ENCODE data around the gene VPS72.

Gene VPS72

GRCh38 chr1:151184211-151184610 is 5.8 kb downstream of the VPS72 start:
- no peak for FAIRE-seq

DNA sequence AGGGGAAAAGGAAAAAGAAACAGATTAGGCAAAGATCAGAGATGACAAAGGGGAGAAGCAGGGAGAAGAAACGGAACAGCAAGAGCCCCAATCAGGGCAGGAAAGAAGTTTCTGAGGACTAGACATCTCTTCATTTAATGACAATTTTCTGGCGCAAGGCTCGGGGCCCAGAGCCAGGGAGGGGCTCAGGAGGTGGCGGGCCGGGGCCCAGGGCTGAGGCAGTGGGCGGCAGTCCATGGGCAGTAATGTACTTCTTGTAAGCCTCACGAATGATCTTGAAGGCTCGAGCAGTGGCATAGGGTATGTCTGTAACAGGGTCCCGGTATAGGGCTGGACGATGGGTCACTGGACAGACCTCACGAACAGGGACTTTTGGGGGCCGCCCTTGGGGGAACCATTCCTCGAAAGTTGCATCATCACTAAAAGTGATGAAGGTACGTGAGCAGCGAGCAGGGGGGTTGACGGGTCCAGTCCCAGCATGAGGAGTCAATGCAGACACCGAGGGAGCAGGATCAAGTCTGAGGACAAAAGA is 13.4 kb downstream of the VPS72 start:
- FAIRE-seq = no peak

GRCh38 chr1:151175863-151176262 is 14.1 kb downstream of the VPS72 start, which contains the start of gene TMOD4:
TSS of gene TMOD4 (minus strand) at chr1:151175981. CDS start at chr1:151174875, 1,106 bp downstream.
- FAIRE-seq = no peak

DNA sequence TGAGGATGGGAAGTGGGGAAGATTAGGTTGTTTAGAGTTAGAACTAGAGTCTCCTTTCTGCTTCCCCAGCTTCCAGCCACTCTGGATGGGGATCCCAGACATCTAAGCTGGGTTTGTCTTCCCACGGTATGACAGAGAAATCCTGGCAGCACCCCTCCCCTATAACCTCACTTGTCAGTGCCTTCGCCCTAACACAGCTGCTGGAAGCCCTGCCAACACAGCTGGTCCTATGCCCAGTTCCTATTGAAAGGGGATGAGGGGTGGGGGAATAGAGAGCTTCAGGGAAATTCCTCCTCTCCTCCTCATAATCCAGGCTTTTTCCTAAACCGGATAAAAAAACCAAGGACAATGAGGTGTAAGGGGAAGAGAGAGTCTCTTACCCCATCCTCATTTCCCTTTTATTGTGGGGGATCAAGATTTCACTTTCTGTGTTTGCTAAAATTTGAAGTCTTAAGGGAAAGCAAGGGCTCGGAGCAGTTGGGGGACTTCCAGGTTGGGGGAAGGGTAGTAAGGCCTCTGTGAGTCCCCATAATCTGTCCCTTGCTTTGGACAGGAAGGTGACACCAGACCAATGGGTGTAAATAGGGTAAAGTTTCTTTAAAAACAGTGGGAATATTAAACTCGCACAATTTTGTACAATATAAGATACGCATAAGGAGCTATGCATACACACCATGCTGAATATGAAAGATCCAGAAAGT is 14.8 kb downstream of the VPS72 start:
- no peak for FAIRE-seq

DNA sequence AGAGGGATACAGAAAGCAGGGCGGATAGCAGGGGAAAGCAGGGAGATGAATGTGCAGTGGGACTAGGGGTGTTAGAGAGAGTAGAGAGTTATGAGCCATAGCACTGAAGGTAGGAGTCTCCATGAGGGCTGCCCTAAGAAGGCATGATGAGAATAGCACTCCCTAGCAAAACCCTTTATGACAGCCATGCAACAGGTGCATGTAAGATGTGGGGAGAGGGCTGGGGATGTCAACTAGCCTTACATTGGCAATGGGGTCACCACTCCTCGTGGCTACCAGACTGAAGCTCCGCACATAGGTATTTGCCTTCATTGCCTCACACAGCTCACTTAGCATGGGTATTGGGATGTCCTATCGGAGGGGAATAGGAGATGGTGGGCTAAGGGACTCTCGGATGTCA is 18.8 kb downstream of the VPS72 start:
- no peak for FAIRE-seq

DNA sequence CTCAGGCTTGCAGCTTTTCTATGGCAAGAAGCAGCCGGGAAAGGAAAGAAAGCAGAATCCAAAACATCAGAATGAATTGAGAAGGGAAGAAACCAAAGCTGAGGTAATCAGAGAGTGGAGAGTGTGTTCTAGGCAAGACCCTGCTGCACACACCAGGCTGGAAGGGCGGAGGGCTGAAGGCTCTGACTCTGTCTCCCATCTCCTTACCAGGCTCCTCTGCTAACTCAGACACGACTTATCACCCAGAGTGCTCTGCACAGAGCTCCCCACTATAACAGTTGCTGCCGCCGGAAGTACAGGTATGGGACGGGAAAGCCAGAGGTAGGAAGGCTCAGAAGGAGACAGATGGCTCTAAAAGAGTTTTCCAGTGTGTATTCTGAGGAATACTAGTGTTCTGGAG is 22.9 kb downstream of the VPS72 start:
- FAIRE-seq = no peak

DNA sequence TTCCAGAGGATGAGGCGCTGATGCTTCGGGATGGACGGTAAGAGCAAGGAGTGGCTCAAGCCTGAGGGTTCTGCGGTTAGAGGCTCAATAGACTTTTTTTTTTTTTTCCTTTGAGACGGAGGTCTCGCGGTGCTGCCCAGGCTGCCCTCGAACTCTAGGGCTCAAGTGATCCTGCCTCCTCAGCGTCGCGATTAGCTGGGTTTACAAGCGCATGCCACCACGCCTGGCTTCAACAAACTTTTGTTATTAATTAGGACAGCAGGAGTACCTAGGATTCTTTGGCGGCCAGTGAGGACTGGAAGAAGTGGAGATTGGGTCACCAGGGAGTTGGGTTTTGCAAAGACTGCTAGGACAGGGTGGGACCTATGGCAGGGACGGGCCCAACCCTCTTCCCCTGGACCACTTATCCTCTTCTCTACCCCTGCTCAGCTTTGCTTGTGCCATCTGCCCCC is 23.5 kb downstream of the VPS72 start:
- FAIRE-seq = no peak

DNA sequence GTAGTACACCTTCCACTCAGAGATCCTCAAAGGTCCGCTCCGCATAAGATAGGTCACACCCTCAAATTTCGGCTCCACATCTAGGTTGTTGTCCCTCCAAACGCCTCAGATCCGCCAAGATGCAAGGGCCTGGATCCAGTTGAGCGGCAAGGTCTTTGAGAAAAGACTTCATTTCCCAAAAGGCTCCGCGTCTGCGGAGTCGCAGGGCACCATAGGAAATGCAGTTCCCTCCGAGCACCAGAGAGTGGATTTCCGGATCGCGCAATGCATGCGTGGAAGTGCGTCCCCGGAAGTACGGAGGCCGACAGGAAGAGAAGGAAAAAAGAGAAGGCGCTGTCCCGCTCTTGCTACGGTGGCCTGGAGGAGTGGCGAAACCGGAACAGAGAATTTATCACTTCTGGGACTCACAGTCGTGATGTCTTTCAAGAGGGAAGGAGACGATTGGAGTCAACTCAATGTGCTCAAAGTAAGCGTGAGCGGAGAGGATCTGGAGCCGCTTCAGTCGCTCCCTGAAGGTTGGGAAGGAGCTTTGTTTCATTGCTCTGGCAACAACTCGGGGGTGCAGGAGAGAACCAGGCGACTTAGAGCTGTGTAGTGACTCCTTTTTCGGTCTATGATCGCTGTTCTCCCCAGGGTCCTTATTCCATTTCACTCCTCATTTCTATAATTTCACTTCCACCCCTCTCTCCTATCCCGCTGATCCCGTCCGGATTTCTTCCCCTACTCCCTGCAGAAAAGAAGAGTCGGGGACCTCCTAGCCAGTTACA is 24.1 kb downstream of the VPS72 start, which contains the start of the genes LYSMD1 and SCNM1:
Gene LYSMD1, minus strand, starts transcription at position 165 of the 767 bp plus-strand sequence. CDS start 644 bp downstream, outside the sequence.
Gene SCNM1, plus strand, starts transcription at position 407 of the 767 bp plus-strand sequence. Its CDS starts 9 bp downstream, at position 416.
- peak; percentile 96 for FAIRE-seq

DNA sequence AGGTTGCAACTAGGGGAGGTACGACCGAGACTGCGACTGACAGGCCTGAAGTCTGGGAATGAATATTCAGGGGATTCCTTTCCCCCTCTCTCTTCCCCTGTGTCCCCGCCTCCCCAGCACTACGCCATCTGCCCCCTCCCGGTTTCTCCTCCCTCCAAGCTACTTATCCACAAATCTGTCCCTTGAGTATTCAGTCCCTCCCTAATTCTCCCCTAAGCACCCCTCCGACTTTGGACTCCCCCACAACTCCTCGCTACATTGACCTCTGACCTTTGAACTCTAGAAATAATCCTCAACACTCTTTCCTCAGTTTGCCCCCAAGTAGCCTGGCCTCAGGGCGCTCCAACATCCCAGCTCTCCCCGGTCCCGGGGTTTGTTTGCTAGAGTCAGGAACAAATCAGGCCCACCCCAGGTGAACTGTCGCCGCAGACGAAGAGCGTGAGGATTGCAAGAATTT is 24.7 kb downstream of the VPS72 start:
- FAIRE-seq = no peak

- FAIRE-seq = no peak
These were observed 25.2 kb downstream of the VPS72 start for GRCh38 chr1:151164732-151165280.

DNA sequence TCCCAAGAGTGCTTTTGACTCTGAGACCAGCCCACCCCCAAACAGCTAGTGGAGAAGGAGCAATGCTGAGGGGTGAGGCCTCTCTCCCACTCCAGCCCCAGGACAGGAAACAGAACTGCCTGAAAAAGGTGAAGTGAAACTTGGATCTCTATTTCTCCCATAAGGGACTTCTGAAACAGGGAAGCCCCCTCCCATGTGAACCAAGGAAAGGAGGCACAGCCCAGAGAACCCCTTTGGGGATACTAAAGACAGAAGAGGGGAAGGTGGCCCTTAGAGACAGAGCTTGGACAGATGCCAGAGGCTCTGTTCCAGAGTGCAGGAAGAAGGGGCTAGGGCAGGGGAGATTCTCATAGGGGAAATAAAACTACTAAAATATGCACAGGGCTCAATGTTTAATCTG is 30.6 kb downstream of the VPS72 start:
- no peak for FAIRE-seq

DNA sequence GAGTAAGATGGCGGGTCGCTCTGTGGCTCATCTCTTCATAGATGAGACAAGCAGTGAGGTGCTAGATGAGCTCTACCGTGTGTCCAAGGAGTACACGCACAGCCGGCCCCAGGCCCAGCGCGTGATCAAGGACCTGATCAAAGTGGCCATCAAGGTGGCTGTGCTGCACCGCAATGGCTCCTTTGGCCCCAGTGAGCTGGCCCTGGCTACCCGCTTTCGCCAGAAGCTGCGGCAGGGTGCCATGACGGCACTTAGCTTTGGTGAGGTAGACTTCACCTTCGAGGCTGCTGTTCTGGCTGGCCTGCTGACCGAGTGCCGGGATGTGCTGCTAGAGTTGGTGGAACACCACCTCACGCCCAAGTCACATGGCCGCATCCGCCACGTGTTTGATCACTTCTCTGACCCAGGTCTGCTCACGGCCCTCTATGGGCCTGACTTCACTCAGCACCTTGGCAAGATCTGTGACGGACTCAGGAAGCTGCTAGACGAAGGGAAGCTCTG is 31.2 kb downstream of the VPS72 start:
- FAIRE-seq = no peak

GRCh38 chr1:151158326-151158725 is 31.7 kb downstream of the VPS72 start:
- FAIRE-seq = no peak

- FAIRE-seq = no peak
These were observed 32.9 kb downstream of the VPS72 start for GRCh38 chr1:151157067-151157531.

- no peak for FAIRE-seq
These were observed 33.5 kb downstream of the VPS72 start, which contains the start of gene TNFAIP8L2 for GRCh38 chr1:151156515-151156819. TSS of gene TNFAIP8L2 (plus strand) at chr1:151156649. CDS start at chr1:151158698, 2,049 bp downstream.

DNA sequence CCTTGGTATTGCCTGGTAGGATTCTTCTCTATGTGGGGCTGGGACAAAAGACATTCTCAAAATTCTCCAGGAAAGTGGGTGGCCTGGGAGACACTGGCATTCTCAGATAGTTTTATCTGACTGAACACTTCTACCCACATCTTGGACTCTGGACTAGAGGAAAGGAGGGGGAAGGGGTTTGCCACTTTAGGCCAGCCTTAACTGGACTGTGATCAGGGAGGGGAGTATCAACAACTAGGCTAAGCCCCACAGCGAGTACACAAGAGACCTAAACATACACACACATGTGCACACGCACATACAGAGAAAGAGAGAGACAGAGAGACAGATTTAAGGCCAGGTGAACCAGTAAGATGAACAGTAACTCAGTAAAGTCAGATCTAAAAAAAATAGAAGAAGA is 42.3 kb downstream of the VPS72 start:
- FAIRE-seq = no peak

DNA sequence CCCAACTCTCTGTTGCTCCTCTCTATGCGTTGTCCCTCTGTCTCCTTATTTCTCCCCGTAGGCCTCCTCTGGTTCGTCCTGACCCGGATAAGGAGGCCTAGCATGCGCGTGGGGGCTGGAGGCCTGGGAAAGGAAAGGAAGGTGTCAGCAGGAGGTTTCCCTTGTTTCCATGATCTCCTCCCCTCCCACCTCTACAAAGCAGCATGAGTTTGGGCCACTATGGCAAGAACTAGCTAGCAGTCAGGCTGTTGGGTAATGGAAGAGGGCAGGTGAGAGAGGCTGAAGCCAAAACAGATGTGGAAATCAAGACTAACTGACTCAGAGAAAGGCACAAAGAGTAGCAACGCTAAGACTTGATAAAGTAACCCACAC is 42.9 kb downstream of the VPS72 start:
- no peak for FAIRE-seq

DNA sequence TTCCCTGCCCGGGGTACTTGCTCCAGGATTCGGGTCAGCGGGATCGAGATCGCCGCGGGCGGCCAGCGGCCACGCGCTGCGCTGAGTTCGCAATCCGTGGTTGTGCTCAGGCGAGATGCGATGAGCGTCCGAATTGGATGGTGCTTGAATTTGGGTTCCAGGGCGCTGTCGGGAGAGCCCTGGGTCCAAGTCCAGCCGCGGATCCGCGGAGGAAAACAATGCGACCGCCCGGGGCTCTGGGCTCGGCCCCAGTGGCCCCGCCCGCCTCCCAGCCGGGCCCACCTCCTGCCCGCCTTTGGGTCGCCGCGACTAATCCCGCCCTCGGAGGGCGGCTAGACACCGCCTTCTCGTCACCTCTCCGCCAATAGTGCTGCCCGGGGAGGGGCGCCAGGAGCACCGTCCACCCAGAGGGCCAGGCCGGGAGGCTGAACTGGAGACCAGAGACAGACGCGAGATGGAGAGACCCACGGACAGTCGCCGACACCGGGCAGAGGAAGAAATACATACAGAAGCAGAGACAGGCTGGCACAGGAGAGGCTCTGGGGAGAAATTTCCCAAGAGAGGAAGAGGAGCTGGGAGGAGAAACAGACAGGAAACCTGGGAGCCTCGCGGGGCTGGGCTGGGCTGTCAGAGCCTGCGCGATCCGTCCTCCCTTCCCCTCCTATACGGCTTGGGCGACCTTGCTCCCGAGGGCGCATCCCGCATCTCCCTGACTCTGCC is 43.4 kb downstream of the VPS72 start, which contains the start of gene SEMA6C:
Gene SEMA6C, minus strand, starts transcription at position 220 of the 720 bp plus-strand sequence. CDS start 4,010 bp downstream, outside the sequence.
- FAIRE-seq = no peak

GRCh38 chr1:151146072-151146411 is 44.0 kb downstream of the VPS72 start:
- FAIRE-seq = no peak

- FAIRE-seq = no peak
These were observed 44.5 kb downstream of the VPS72 start for GRCh38 chr1:151145304-151146071.

DNA sequence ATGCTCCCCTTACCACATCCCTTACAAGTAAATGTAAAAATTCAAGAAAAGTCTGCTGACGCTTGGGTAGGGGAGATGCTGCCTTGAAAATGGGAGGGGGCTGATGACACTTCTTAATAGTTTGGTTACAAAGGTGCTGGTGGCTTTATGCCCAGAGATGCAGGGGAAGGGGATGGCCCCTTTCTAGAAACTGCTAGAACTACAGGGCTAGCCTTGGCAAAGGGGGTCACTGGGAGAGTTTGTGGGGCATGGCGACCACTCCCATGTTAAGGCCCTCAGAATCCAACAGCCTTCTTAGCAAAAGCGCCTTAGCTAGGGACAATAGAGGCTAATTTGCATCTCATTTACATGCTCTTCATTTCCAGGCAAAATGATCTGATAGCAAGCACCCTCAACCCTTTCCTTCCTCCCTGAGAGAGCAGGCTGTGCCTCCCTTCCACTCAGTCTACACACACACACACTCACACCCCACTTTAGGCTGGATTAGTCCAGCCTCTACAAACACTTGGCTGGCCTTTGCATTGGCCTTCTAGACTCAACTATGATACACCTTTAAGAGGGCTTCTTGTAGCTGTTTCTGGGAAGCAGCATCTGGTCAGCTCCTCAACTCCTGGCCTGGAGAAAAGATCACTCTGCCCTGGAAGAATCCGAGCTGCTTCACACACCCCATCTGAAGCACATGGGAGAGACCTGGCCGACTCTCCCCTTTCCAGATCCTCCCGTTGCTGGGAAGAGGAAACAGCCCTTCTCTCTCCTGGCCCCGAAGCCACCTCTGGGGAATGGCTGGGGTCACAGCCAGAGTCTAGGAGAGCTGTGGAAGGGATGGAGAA is 45.3 kb downstream of the VPS72 start:
- no peak for FAIRE-seq

All from islet of Langerhans (tissue), 1 donor.